PFSK-1 (cell line): Measurements from ENCODE around the gene PTPRM.

Experiments
- FOXP2 ChIP-seq: optimal IDR thresholded peaks from 2 replicates; pipeline ENCODE3; 2011; ENCODE audit warnings: borderline replicate concordance, control low read depth, inconsistent platforms; ENCODE audit not compliant: insufficient read depth; ENCODE audit errors: extremely low read length, extremely low read depth
- POLR2AphosphoS5 ChIP-seq: IDR thresholded peaks from 2 replicates; pipeline ENCODE4 v1.6.1; 2012; ENCODE audit warnings: low read depth, mild to moderate bottlenecking, control low read depth, low read length, moderate library complexity
- REST ChIP-seq, 2 experiments: IDR thresholded peaks; 2 replicates each; pipeline versions ENCODE4 v1.6.1 to v1.8.0; 2011 to 2012; ENCODE audit warnings: low read depth in 2 of 2, low read length in 2 of 2, control low read depth in 1 of 2, inconsistent platforms in 1 of 2, mild to moderate bottlenecking in 1 of 2, moderate library complexity in 1 of 2; ENCODE audit not compliant: insufficient read depth in 1 of 2
- SIN3A ChIP-seq: IDR thresholded peaks from 2 replicates; pipeline ENCODE4 v1.6.1; 2012; ENCODE audit warnings: mild to moderate bottlenecking, low read length, moderate library complexity, borderline replicate concordance; ENCODE audit not compliant: insufficient read depth
- TAF1 ChIP-seq: IDR thresholded peaks from 2 replicates; pipeline ENCODE4 v1.6.1; 2012; ENCODE audit warnings: low read length, control low read depth, borderline replicate concordance; ENCODE audit not compliant: insufficient read depth

PTPRM gene

GRCh38 chr18:8426401-8426800 is 859.3 kb downstream of the PTPRM start:
- TF ChIP-seq SIN3A (no peak), POLR2AphosphoS5 (no peak), REST (IDR thresholded peaks at IDR 0.05; ENCODE audit: insufficient read depth in 1 of 2, low read depth in 2 of 2, low read length in 2 of 2) (no peak), FOXP2 (no peak), TAF1 (no peak)

GRCh38 chr18:8427339-8427738 is 860.2 kb downstream of the PTPRM start:
- TF ChIP-seq FOXP2 (no peak), REST (IDR thresholded peaks at IDR 0.05; ENCODE audit: insufficient read depth in 1 of 2, low read depth in 2 of 2, low read length in 2 of 2) (no peak), POLR2AphosphoS5 (no peak), SIN3A (no peak), TAF1 (no peak)

DNA sequence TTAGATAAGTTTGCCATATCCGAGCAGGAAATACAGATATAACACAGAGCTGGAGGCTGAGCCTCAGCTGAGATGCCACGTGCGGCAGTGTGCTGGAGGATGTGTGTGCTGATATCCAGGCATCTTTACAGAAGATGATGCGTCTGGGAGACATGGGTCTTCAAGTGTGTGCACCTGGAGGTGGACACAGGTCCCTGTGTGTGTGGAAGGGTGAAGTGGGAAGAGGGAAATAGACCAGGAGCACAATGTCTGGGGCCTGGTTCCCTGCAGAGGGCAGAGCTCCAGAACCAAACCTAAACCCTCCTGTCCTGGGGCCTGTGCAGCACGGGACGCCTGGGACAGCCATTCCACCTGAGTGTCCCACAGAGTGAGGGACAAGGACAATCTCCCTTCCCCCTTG is 861.8 kb downstream of the PTPRM start:
- TF ChIP-seq FOXP2 (no peak), SIN3A (no peak), TAF1 (no peak), POLR2AphosphoS5 (no peak), REST (IDR thresholded peaks at IDR 0.05; ENCODE audit: insufficient read depth in 1 of 2, low read depth in 2 of 2, low read length in 2 of 2) (no peak)

DNA sequence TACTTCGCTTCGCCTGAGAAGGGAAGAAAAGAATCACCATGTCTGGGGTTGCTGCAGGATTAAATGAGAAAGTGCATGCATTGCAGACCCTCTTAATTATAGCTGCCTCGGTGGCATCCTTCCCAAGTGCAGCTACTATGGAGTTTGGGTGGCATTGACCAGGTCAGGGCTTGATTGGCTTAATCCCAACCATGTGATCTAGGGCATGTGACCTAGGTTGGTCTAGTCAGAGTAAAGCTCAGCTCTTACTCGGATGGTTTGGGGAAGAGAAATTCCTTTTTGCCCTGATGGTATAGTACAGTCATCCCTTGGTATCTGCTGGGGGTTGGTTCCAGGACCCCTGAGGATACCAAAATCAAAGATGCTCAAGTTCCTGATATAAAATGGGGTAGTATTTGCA is 863.9 kb downstream of the PTPRM start:
- no peak for TF ChIP-seq POLR2AphosphoS5
- TF ChIP-seq REST (IDR thresholded peaks at IDR 0.05; ENCODE audit: insufficient read depth in 1 of 2, low read depth in 2 of 2, low read length in 2 of 2) = no peak
- no peak for TF ChIP-seq SIN3A
- no peak for TF ChIP-seq TAF1
- no peak for TF ChIP-seq FOXP2

DNA sequence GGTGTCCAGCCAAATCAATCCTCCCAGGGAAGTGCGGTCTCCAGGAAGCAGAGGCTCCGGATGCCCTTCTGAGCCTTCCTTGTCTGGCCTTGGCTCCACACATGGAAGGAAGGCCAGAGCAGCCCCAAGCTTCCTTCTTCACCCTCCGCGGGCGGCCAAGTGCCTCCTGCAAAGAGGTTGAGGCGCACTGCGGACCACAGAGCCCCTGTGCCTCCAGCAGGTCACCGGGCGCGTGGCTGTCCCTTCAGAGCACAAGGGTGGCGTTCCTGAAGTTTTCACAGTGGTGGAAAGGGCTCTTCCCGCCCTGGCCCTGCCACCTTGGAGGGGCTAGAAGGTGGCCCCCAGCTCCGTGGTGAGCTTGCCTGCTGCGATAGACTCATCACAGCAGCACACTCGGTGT is 866.2 kb downstream of the PTPRM start:
- TF ChIP-seq SIN3A = no peak
- no peak for TF ChIP-seq REST (IDR thresholded peaks at IDR 0.05; ENCODE audit: insufficient read depth in 1 of 2, low read depth in 2 of 2, low read length in 2 of 2)
- TF ChIP-seq FOXP2 = no peak
- TF ChIP-seq TAF1 = no peak
- no peak for TF ChIP-seq POLR2AphosphoS5
